Calu3 (cell line): ENCODE results near the gene ITGA11. TPM values are rescaled to one million over a fixed set of nuclear protein-coding genes. Genes with fewer than 3 reads are reported as not detected.

Experiments used
- BruUV-seq: library from RNA; stranded (reverse); fragments of 400-500 nt; replicated peaks from 2 replicates; lab custom pipeline; 2021; lab: Mats Ljungman, UMichigan
- CTCF ChIA-PET: fragments of 300-600 bp; sonication (Branson Sonifier 250); formaldehyde crosslinking; loops from one replicate; lab custom pipeline; 2022; ENCODE audit warnings: antibody characterized with exemption; lab: Charles Lee
- DNase-seq: peaks from one replicate; pipeline ENCODE4 v3.0.0; 2022
- H3K27ac Mint-ChIP-seq: one replicate; pipeline ENCODE4 v1.8.0; 2022; ENCODE audit warnings: mixed read lengths; ENCODE audit not compliant: unreplicated experiment
- H3K27me3 Mint-ChIP-seq: one replicate; pipeline ENCODE4 v1.8.0; 2022; ENCODE audit warnings: mixed read lengths; ENCODE audit not compliant: unreplicated experiment
- H3K36me3 Mint-ChIP-seq: one replicate; pipeline ENCODE4 v1.8.0; 2022; ENCODE audit warnings: mild to moderate bottlenecking, moderate library complexity, mixed read lengths; ENCODE audit not compliant: insufficient read depth, unreplicated experiment
- H3K4me1 Mint-ChIP-seq: one replicate; pipeline ENCODE4 v1.8.0; 2022; ENCODE audit warnings: mild to moderate bottlenecking, low read depth, mixed read lengths; ENCODE audit not compliant: unreplicated experiment
- H3K4me3 Mint-ChIP-seq: one replicate; pipeline ENCODE4 v1.8.0; 2022; ENCODE audit warnings: mild to moderate bottlenecking, low read depth, moderate library complexity, mixed read lengths; ENCODE audit not compliant: unreplicated experiment
- H3K9me3 Mint-ChIP-seq: one replicate; pipeline ENCODE4 v1.8.0; 2022; ENCODE audit warnings: low read depth, mixed read lengths; ENCODE audit not compliant: unreplicated experiment
- intact Hi-C: fragments of 100-400 bp; cut with micrococcal nuclease; formaldehyde crosslinking; loops from one replicate; pipeline ENCODE4 v1.10.0; 2022; ENCODE audit not compliant: unreplicated experiment
- total RNA-seq: library from RNA; stranded (reverse); gene quantifications from 2 replicates; pipeline ENCODE4 v1.2.3, GENCODE V29; 2022
- TF ChIP-seq, protein P1 (sequence below): fragments of 200-600 bp; IDR thresholded peaks from one replicate; pipeline ENCODE4 v1.8.0; 2022; ENCODE audit warnings: antibody characterized with exemption; ENCODE audit not compliant: unreplicated experiment

ITGA11 gene
- total RNA-seq, 1 experiment from 2014 or later: not detected

DNA sequence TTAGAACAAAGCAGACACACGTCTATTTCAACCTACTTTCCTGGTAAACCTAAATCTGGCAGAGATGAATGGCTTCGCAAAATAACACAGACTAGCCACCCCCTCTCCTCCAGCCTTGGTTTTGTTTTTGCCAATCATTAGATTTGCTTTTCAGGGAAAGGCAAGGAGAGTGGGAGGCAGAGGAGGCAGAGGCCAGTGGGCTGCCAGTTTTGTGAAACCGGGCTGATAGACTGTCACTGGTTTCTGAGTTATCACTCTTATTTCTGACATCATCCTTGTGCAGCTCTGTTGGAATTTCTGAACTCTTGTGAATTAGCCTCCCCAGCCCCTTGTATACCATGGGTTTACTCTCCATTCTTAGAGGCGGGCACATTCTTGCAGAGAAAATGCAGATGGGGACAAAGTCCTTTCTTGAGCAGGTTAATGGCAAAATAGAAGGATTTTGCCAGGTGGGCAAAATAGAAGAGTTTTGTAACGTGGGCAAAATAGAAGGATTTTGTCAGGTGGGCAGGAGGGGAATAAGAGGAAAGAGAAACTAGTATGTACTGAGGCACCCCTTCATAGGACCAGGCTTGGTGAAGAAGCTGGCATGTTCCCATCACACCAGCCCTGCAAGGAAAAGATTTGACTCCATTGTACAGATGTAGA, 157.6 kb downstream of the ITGA11 start:
- CTCF ChIA-PET: interaction anchor here (1.1 kb wide), 1 partner anchor 21 kb away, joined by 5 read pairs; no protein-coding TSS in a partner anchor
- no peak overlapping the region for H3K4me3 Mint-ChIP-seq
- peaks cover 65% of the 10 kb centered on the region for H3K4me1 Mint-ChIP-seq
- H3K27me3 Mint-ChIP-seq: no peaks in the 10 kb centered on the region
- DNase-seq: no peak
- intact Hi-C loops: no loop called here
- TF ChIP-seq, protein P1, sequence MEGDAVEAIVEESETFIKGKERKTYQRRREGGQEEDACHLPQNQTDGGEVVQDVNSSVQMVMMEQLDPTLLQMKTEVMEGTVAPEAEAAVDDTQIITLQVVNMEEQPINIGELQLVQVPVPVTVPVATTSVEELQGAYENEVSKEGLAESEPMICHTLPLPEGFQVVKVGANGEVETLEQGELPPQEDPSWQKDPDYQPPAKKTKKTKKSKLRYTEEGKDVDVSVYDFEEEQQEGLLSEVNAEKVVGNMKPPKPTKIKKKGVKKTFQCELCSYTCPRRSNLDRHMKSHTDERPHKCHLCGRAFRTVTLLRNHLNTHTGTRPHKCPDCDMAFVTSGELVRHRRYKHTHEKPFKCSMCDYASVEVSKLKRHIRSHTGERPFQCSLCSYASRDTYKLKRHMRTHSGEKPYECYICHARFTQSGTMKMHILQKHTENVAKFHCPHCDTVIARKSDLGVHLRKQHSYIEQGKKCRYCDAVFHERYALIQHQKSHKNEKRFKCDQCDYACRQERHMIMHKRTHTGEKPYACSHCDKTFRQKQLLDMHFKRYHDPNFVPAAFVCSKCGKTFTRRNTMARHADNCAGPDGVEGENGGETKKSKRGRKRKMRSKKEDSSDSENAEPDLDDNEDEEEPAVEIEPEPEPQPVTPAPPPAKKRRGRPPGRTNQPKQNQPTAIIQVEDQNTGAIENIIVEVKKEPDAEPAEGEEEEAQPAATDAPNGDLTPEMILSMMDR: no peak
- H3K9me3 Mint-ChIP-seq: no peaks in the 10 kb centered on the region
- peak overlapping the region; percentile 50 for H3K27ac Mint-ChIP-seq
- H3K36me3 Mint-ChIP-seq: peaks cover 35% of the 10 kb centered on the region
- no TSS peak for BruUV-seq

DNA sequence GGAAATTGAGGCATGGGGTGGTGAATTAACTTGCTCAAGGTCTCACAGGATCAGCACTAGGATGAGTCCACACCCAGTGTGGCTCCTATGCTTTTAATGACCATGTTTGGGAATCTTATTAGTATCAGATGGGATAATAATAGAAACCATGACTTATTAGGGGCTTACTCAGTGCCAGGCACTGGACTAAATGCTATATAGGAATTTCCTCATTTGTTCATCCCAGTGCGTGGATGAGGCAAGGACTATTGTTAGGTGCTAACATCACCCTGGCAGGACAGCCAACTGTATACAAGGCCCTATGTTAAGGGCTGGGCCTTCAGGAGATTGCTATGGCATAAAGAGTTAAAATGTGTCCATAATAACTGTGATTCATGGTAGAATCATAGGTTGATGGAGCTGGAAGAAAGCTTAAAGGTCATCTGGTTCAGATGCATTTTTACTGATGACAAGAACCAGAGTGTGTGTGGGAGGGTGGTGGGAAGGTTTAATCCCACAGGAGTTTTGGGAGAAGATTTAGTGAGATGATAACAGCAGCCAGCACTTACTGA, 159.2 kb downstream of the ITGA11 start:
- intact Hi-C loops: no loop called here
- DNase-seq: no peak
- BruUV-seq: no TSS peak
- peaks cover 19% of the 10 kb centered on the region for H3K36me3 Mint-ChIP-seq
- H3K9me3 Mint-ChIP-seq: no peaks in the 10 kb centered on the region
- H3K27ac Mint-ChIP-seq: no peak overlapping the region
- H3K4me3 Mint-ChIP-seq: no peak overlapping the region
- peaks cover 65% of the 10 kb centered on the region for H3K4me1 Mint-ChIP-seq
- TF ChIP-seq, protein P1: no peak
- CTCF ChIA-PET: interaction anchor here (1.3 to 1.7 kb wide), 3 partner anchors 16 to 22 kb away, joined by 5 to 9 read pairs (median 5); no protein-coding TSS in a partner anchor
- H3K27me3 Mint-ChIP-seq: no peaks in the 10 kb centered on the region

DNA sequence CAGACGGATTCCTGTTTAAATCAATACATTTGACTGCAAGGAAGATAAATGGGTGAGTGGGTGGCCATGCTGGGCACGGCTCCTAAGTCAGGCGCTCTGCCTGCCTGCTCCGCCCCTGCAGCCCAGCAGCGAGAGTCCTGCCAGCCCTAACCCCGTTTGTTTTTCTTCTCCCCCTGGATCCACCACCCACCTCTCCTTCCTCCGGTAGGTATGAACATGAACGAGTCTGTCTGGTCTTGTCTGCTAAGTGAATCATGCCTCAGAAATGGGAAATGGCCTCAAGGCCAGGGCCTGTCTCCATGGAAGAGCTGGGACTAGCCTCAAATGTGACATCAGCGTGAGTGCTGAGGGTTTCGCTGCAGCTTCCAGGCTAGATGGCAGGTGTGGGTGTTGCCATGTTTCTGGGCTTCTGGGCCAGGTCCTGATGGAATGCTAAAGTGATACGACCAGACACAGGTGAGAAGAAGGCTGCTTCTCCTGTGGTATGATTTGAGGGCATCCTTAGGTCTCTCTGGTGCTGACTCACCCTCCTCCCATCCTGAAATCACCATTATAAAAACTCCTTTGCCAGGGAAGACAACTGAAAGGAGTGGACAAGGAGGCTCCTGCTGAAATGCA, 160.0 kb downstream of the ITGA11 start:
- TF ChIP-seq, protein P1: no peak
- peaks cover 59% of the 10 kb centered on the region for H3K4me1 Mint-ChIP-seq
- no TSS peak for BruUV-seq
- H3K4me3 Mint-ChIP-seq: peak overlapping the region; percentile 67
- H3K36me3 Mint-ChIP-seq: peaks cover 11% of the 10 kb centered on the region
- CTCF ChIA-PET: interaction anchor here (1.3 to 1.7 kb wide), 3 partner anchors 15 to 23 kb away, joined by 5 to 9 read pairs (median 5); no protein-coding TSS in a partner anchor
- no peaks in the 10 kb centered on the region for H3K27me3 Mint-ChIP-seq
- DNase-seq: peak; percentile 63
- intact Hi-C loops: no loop called here
- H3K27ac Mint-ChIP-seq: peak overlapping the region; percentile 75
- no peaks in the 10 kb centered on the region for H3K9me3 Mint-ChIP-seq

DNA sequence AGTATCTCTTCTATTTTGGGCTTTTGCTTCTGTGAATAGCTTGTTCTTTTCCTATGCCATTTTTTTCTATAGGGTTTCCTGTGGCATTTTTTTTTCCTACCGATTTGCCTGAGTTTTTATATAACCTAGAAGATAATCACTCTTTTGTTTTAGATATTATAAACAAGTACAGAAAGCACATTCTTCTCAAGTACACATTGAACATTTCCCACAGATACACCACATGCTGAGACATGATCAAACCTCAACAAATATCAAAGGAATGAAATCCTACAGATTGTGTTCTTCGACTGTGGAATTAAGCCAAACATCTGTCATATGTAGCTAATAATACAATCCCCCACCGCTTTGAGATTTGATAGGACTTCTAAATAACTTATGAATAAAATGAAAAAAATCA, 163.6 kb downstream of the ITGA11 start:
- Mint-ChIP-seq H3K27me3 (peaks cover 13% of the 10 kb centered on the region), H3K4me3 (no peak overlapping the region), H3K9me3 (no peaks in the 10 kb centered on the region), H3K36me3 (peaks cover 5% of the 10 kb centered on the region), H3K4me1 (peaks cover 27% of the 10 kb centered on the region), H3K27ac (no peak overlapping the region)
- BruUV-seq: no TSS peak
- intact Hi-C loops: no loop called here
- DNase-seq: no peak
- TF ChIP-seq, protein P1: no peak
- CTCF ChIA-PET: no interaction called here
